H9 (cell line): ENCODE results near the gene SLC24A4. TPM values are rescaled to one million over a fixed set of nuclear protein-coding genes. Genes with fewer than 3 reads are reported as not detected.
A peak's percentile ranks its signal among the peaks of the same experiment; 100 is the strongest.

ENCODE experiments used
- DNase-seq: peaks from one replicate; pipeline ENCODE4 v3.0.0-alpha.2; 2017
- H2AFZ ChIP-seq: one replicate; pipeline ENCODE4 v1.6.1; 2013; ENCODE audit warnings: mild to moderate bottlenecking, low read length, control low read depth, moderate library complexity
- H2AK5ac ChIP-seq: 2 replicates; pipeline ENCODE4 v1.6.1; 2013; ENCODE audit warnings: low read length, control low read depth, mixed read lengths; ENCODE audit not compliant: insufficient read length
- H2BK120ac ChIP-seq: one replicate; pipeline ENCODE4 v1.6.1; 2013; ENCODE audit warnings: low read depth, mild to moderate bottlenecking, low read length, control low read depth, inconsistent platforms; ENCODE audit not compliant: poor library complexity, severe bottlenecking
- H2BK12ac ChIP-seq: 2 replicates; pipeline ENCODE4 v1.6.1; 2013; ENCODE audit warnings: low read length, control low read depth, mixed read lengths, low read depth; ENCODE audit not compliant: insufficient read length
- H2BK15ac ChIP-seq: 2 replicates; pipeline ENCODE4 v1.6.1; 2013; ENCODE audit warnings: low read depth, low read length, control low read depth
- H2BK20ac ChIP-seq: one replicate; pipeline ENCODE4 v1.6.1; 2013; ENCODE audit warnings: low read depth, mild to moderate bottlenecking, low read length, control low read depth, inconsistent platforms; ENCODE audit not compliant: poor library complexity, severe bottlenecking
- H2BK5ac ChIP-seq: 2 replicates; pipeline ENCODE4 v1.6.1; 2013; ENCODE audit warnings: low read length, control low read depth, mixed read lengths; ENCODE audit not compliant: insufficient read length
- H3K14ac ChIP-seq: 2 replicates; pipeline ENCODE4 v1.6.1; 2013; ENCODE audit warnings: low read length, control low read depth; ENCODE audit not compliant: insufficient read depth
- H3K18ac ChIP-seq: 2 replicates; pipeline ENCODE4 v1.6.1; 2013; ENCODE audit warnings: low read depth, mild to moderate bottlenecking, mixed read lengths, low read length, control low read depth; ENCODE audit not compliant: insufficient read length
- H3K23ac ChIP-seq: 2 replicates; pipeline ENCODE4 v1.6.1; 2013; ENCODE audit warnings: low read length, control low read depth, mixed read lengths, low read depth; ENCODE audit not compliant: insufficient read length
- H3K23me2 ChIP-seq: 2 replicates; pipeline ENCODE4 v1.6.1; 2013; ENCODE audit warnings: low read depth, mild to moderate bottlenecking, mixed read lengths, low read length, control low read depth; ENCODE audit not compliant: insufficient read length, poor library complexity, severe bottlenecking
- H3K27ac ChIP-seq: 2 replicates; pipeline ENCODE4 v1.5.1; 2013; ENCODE audit warnings: low read length, control low read depth, mixed read lengths, low read depth; ENCODE audit not compliant: insufficient read length
- H3K27me3 ChIP-seq: 2 replicates; pipeline ENCODE4 v1.6.1; 2013; ENCODE audit warnings: low read length, control low read depth, inconsistent platforms; ENCODE audit not compliant: insufficient read depth
- H3K4ac ChIP-seq: 2 replicates; pipeline ENCODE4 v1.6.1; 2013; ENCODE audit warnings: low read depth, mild to moderate bottlenecking, control low read depth, inconsistent platforms, low read length, moderate library complexity
- H3K4me1 ChIP-seq: 2 replicates; pipeline ENCODE4 v1.6.1; 2013; ENCODE audit warnings: low read length, control low read depth, inconsistent platforms; ENCODE audit not compliant: insufficient read depth
- H3K4me2 ChIP-seq: 2 replicates; pipeline ENCODE4 v1.6.1; 2013; ENCODE audit warnings: low read length, control low read depth, mixed read lengths; ENCODE audit not compliant: insufficient read length, insufficient read depth
- H3K56ac ChIP-seq: 2 replicates; pipeline ENCODE4 v1.6.1; 2013; ENCODE audit warnings: low read depth, mild to moderate bottlenecking, mixed read lengths, low read length, control low read depth; ENCODE audit not compliant: insufficient read length
- H3K79me1 ChIP-seq: 2 replicates; pipeline ENCODE4 v1.6.1; 2013; ENCODE audit warnings: low read depth, mild to moderate bottlenecking, moderate library complexity, low read length, control low read depth, inconsistent platforms; ENCODE audit not compliant: insufficient read depth, poor library complexity, severe bottlenecking
- H3K79me2 ChIP-seq: 2 replicates; pipeline ENCODE4 v1.6.1; 2013; ENCODE audit warnings: low read length, control low read depth, inconsistent platforms; ENCODE audit not compliant: insufficient read depth
- H3K9ac ChIP-seq: 2 replicates; pipeline ENCODE4 v1.6.1; 2013; ENCODE audit warnings: low read length, control low read depth, mixed read lengths; ENCODE audit not compliant: insufficient read length; ENCODE audit errors: extremely low read depth
- H3K9me3 ChIP-seq: one replicate; pipeline ENCODE4 v1.6.1; 2013; ENCODE audit warnings: low read depth, low read length, inconsistent platforms; ENCODE audit not compliant: control insufficient read depth
- H3T11ph ChIP-seq: one replicate; pipeline ENCODE4 v1.6.1; 2013; ENCODE audit warnings: mild to moderate bottlenecking, low read length, control low read depth, inconsistent platforms
- H4K20me1 ChIP-seq: one replicate; pipeline ENCODE4 v1.6.1; 2013; ENCODE audit not compliant: control insufficient read depth, insufficient read length, insufficient read depth
- H4K5ac ChIP-seq: 2 replicates; pipeline ENCODE4 v1.6.1; 2013; ENCODE audit warnings: low read depth, mild to moderate bottlenecking, mixed read lengths, low read length, control low read depth; ENCODE audit not compliant: insufficient read length
- H4K8ac ChIP-seq: replicated peaks from 2 replicates; pipeline ENCODE4 v1.6.1; 2013; ENCODE audit warnings: low read length, control low read depth, mixed read lengths, low read depth; ENCODE audit not compliant: insufficient read length
- H4K91ac ChIP-seq: 2 replicates; pipeline ENCODE4 v1.6.1; 2013; ENCODE audit warnings: low read depth, mild to moderate bottlenecking, moderate library complexity, mixed read lengths, low read length, control low read depth; ENCODE audit not compliant: insufficient read length
- H3K27ac Mint-ChIP-seq, 3 experiments: 2 replicates in 2 of 3; 3 replicates in 1 of 3; pipeline ENCODE4 v1.8.0; 2020 to 2021; ENCODE audit warnings: mixed read lengths in 3 of 3, mild to moderate bottlenecking in 1 of 3, moderate library complexity in 1 of 3
- H3K27me3 Mint-ChIP-seq: 2 replicates; pipeline ENCODE4 v1.8.0; 2021; ENCODE audit warnings: low read depth, mild to moderate bottlenecking, moderate library complexity, mixed read lengths
- H3K36me3 Mint-ChIP-seq, 3 experiments: 2 replicates in 2 of 3; 3 replicates in 1 of 3; pipeline ENCODE4 v1.8.0; 2020 to 2021; ENCODE audit warnings: low read depth in 3 of 3, mixed read lengths in 3 of 3; ENCODE audit not compliant: insufficient read depth in 1 of 3
- H3K4me1 Mint-ChIP-seq, 2 experiments: 2 replicates each; pipeline ENCODE4 v1.8.0; 2020; ENCODE audit warnings: mixed read lengths in 2 of 2
- H3K4me3 Mint-ChIP-seq, 2 experiments: 2 replicates in 1 of 2; 3 replicates in 1 of 2; pipeline ENCODE4 v1.8.0; 2020 to 2021; ENCODE audit warnings: mild to moderate bottlenecking in 2 of 2, mixed read lengths in 2 of 2, moderate library complexity in 1 of 2
- H3K9me3 Mint-ChIP-seq, 2 experiments: 2 replicates in 1 of 2; 3 replicates in 1 of 2; pipeline ENCODE4 v1.8.0; 2020; ENCODE audit warnings: mild to moderate bottlenecking in 2 of 2, mixed read lengths in 2 of 2, moderate library complexity in 1 of 2
- CTCF ChIP-seq: fragments of 200-600 bp; sonication (generic); conservative IDR thresholded peaks from 3 replicates; pipeline ENCODE4 v1.8.0; 2021; ENCODE audit warnings: antibody characterized with exemption, mild to moderate bottlenecking
- WGBS: extraction: QIAGEN DNeasy Blood & Tissue Kit; methylation state at CpG from one replicate; pipeline ENCODE4 v1.1.7; 2013; ENCODE audit warnings: missing lambda C conversion rate, low lambda C conversion rate, mixed read lengths; ENCODE audit not compliant: insufficient read length; ENCODE audit errors: extremely low coverage; 5-methylcytosine and 5-hydroxymethylcytosine counted together
- total RNA-seq: library from RNA; stranded (reverse); gene quantifications from 2 replicates; pipeline ENCODE4 v1.2.1, GENCODE V29; 2021

SLC24A4 gene
- total RNA-seq, 1 experiment from 2014 or later = 0.24 TPM

GRCh38 chr14:92539419-92539818, 216.5 kb downstream of the SLC24A4 start:
- Histone ChIP-seq H3K4me2 (no peak overlapping the region), H4K8ac (no peak overlapping the region), H4K5ac (no peak overlapping the region), H2AFZ (no peak overlapping the region), H2BK20ac (no peak overlapping the region), H3K27me3 (no peaks in the 10 kb centered on the region), H3K18ac (no peak overlapping the region), H3K27ac (no peak overlapping the region), H3K9me3 (no peaks in the 10 kb centered on the region), H2BK12ac (no peak overlapping the region), H4K20me1 (no peaks in the 10 kb centered on the region), H3K23ac (no peak overlapping the region), H3K23me2 (no peaks in the 10 kb centered on the region), H3K9ac (no peak overlapping the region), H3K79me1 (no peaks in the 10 kb centered on the region), H3K4me1 (no peaks in the 10 kb centered on the region; the same call in 1 of the 2 replicates), H2AK5ac (no peak overlapping the region), H4K91ac (no peak overlapping the region), H2BK15ac (no peak overlapping the region), H3T11ph (no peak overlapping the region), H3K14ac (no peak overlapping the region), H3K79me2 (no peaks in the 10 kb centered on the region), H3K56ac (no peak overlapping the region), H2BK120ac (no peak overlapping the region), H3K4ac (no peak overlapping the region), H2BK5ac (no peak overlapping the region)
- TF ChIP-seq CTCF = no peak
- no peak for DNase-seq
- Mint-ChIP-seq H3K27ac (peak overlapping the region in 1 of 3 experiments; percentile 18; a peak in 1 of 7 replicates), H3K9me3 (no peaks in the 10 kb centered on the region), H3K27me3 (no peaks in the 10 kb centered on the region), H3K4me1 (peaks cover 16 to 19% of the 10 kb centered on the region in 2 experiments), H3K36me3 (no peaks in the 10 kb centered on the region), H3K4me3 (no peak overlapping the region)
- no CpG with 5 or more reads among the region's 3 CpGs for WGBS
